Stimulated activated naive CD8-positive, alpha-beta T cell treated with anti-CD3 and anti-CD28 coated beads, Interleukin-15, amount 100 ng/mL, for 72 hours (primary cell): ENCODE measurements around the gene ZNF398.
"Not testable (repeated sequence)": the region's sequence is repeated elsewhere in the genome, so short reads cannot be mapped to it uniquely, and the experiment has no call there.

Experiments
- ATAC-seq: fragments of 150-1000 bp; cut with Tn5 transposase; 2 replicates; pipeline ENCODE4 v1.10.0; 2021; ENCODE audit warnings: mild to moderate bottlenecking, moderate library complexity
- DNase-seq, 2 donors: peaks; one replicate each; pipeline ENCODE4 v3.0.0; 2021 to 2022
- H3K27ac Mint-ChIP-seq, 2 donors: one replicate each; pipeline ENCODE4 v1.8.0; 2022; ENCODE audit warnings: mild to moderate bottlenecking in 2 of 2, mixed read lengths in 2 of 2, moderate library complexity in 2 of 2
- H3K27me3 Mint-ChIP-seq: one replicate; pipeline ENCODE4 v1.8.0; 2022; ENCODE audit warnings: mixed read lengths
- H3K4me1 Mint-ChIP-seq: one replicate; pipeline ENCODE4 v1.8.0; 2022; ENCODE audit warnings: mild to moderate bottlenecking, mixed read lengths
- H3K4me3 Mint-ChIP-seq, 2 donors: one replicate each; pipeline ENCODE4 v1.8.0; 2022; ENCODE audit warnings: mild to moderate bottlenecking in 2 of 2, mixed read lengths in 2 of 2, moderate library complexity in 1 of 2
- H3K9me3 Mint-ChIP-seq, 2 donors: one replicate each; pipeline ENCODE4 v1.8.0; 2022; ENCODE audit warnings: mixed read lengths in 2 of 2

Gene ZNF398

GRCh38 chr7:149140831-149141230, 6.4 kb upstream of the ZNF398 start:
- Mint-ChIP-seq H3K27me3 (no peaks in the 10 kb centered on the region), H3K9me3 (no peaks in the 10 kb centered on the region), H3K4me1 (peaks cover 8% of the 10 kb centered on the region), H3K27ac (no peak overlapping the region), H3K4me3 (no peak overlapping the region)
- DNase-seq, result no peak
- no peak for ATAC-seq

GRCh38 chr7:149141893-149142292, 5.4 kb upstream of the ZNF398 start:
- Mint-ChIP-seq H3K9me3 (no peaks in the 10 kb centered on the region), H3K4me1 (peaks cover 13% of the 10 kb centered on the region), H3K27ac (peak overlapping the region in 1 of 2 donors; percentile 12), H3K4me3 (no peak overlapping the region), H3K27me3 (no peaks in the 10 kb centered on the region)
- ATAC-seq (no peak), DNase-seq (no peak)

GRCh38 chr7:149144436-149144922, 2.8 kb upstream of the ZNF398 start:
- not testable (repeated sequence) for ATAC-seq, H3K9me3 Mint-ChIP-seq, DNase-seq, H3K4me3 Mint-ChIP-seq, H3K27ac Mint-ChIP-seq, H3K27me3 Mint-ChIP-seq
- H3K4me1 Mint-ChIP-seq, result peaks cover 22% of the 10 kb centered on the region

- DNase-seq, result no peak
- Mint-ChIP-seq H3K27me3 (no peaks in the 10 kb centered on the region), H3K4me3 (peak overlapping the region; percentile 83 to 95), H3K9me3 (no peaks in the 10 kb centered on the region), H3K4me1 (peaks cover 22% of the 10 kb centered on the region), H3K27ac (no peak overlapping the region)
- ATAC-seq, result no peak
These were observed 2.0 kb upstream of the ZNF398 start for GRCh38 chr7:149145031-149145845.

- ATAC-seq (peak; percentile 49), DNase-seq (peak; percentile 62 to 63)
- Mint-ChIP-seq H3K4me1 (peaks cover 29% of the 10 kb centered on the region), H3K27ac (peak overlapping the region; percentile 69 to 71), H3K9me3 (no peaks in the 10 kb centered on the region), H3K4me3 (peak overlapping the region; percentile 83 to 87), H3K27me3 (no peaks in the 10 kb centered on the region)
These were observed 750 bp downstream of the ZNF398 start for GRCh38 chr7:149147752-149148653.

GRCh38 chr7:149150981-149151380, 3.7 kb downstream of the ZNF398 start:
- no peaks in the 10 kb centered on the region for H3K27me3 Mint-ChIP-seq
- no peak overlapping the region for H3K4me3 Mint-ChIP-seq
- peaks cover 33% of the 10 kb centered on the region for H3K4me1 Mint-ChIP-seq
- H3K27ac Mint-ChIP-seq, result no peak overlapping the region
- DNase-seq (no peak), ATAC-seq (no peak)
- H3K9me3 Mint-ChIP-seq, result no peaks in the 10 kb centered on the region

- ATAC-seq (no peak), DNase-seq (no peak)
- H3K9me3 Mint-ChIP-seq, result no peaks in the 10 kb centered on the region
- H3K27me3 Mint-ChIP-seq, result no peaks in the 10 kb centered on the region
- H3K4me1 Mint-ChIP-seq, result peaks cover 33% of the 10 kb centered on the region
- no peak overlapping the region for H3K27ac Mint-ChIP-seq
- no peak overlapping the region for H3K4me3 Mint-ChIP-seq
These were observed 6.1 kb downstream of the ZNF398 start for GRCh38 chr7:149153346-149153745.

- Mint-ChIP-seq H3K9me3 (no peaks in the 10 kb centered on the region), H3K27ac (no peak overlapping the region), H3K4me3 (no peak overlapping the region), H3K4me1 (peaks cover 26% of the 10 kb centered on the region), H3K27me3 (no peaks in the 10 kb centered on the region)
- no peak for DNase-seq
- no peak for ATAC-seq
These were observed 6.8 kb downstream of the ZNF398 start for GRCh38 chr7:149154056-149154455.

GRCh38 chr7:149156898-149157297, 9.6 kb downstream of the ZNF398 start:
- DNase-seq, result no peak
- H3K27ac Mint-ChIP-seq, result no peak overlapping the region
- no peaks in the 10 kb centered on the region for H3K27me3 Mint-ChIP-seq
- no peak for ATAC-seq
- no peak overlapping the region for H3K4me3 Mint-ChIP-seq
- H3K9me3 Mint-ChIP-seq, result no peaks in the 10 kb centered on the region
- H3K4me1 Mint-ChIP-seq, result peaks cover 30% of the 10 kb centered on the region

GRCh38 chr7:149161241-149161848, 14.1 kb downstream of the ZNF398 start:
- H3K27me3 Mint-ChIP-seq, result no peaks in the 10 kb centered on the region
- peak overlapping the region in 1 of 2 donors; percentile 71 for H3K27ac Mint-ChIP-seq
- H3K4me1 Mint-ChIP-seq, result peaks cover 16% of the 10 kb centered on the region
- no peak overlapping the region for H3K4me3 Mint-ChIP-seq
- no peaks in the 10 kb centered on the region for H3K9me3 Mint-ChIP-seq
- no peak for ATAC-seq
- no peak for DNase-seq

GRCh38 chr7:149166142-149166541, 18.9 kb downstream of the ZNF398 start:
- no peak overlapping the region for H3K27ac Mint-ChIP-seq
- ATAC-seq, result no peak
- H3K4me3 Mint-ChIP-seq, result no peak overlapping the region
- DNase-seq, result no peak
- H3K27me3 Mint-ChIP-seq, result no peaks in the 10 kb centered on the region
- peaks cover 5% of the 10 kb centered on the region for H3K4me1 Mint-ChIP-seq
- H3K9me3 Mint-ChIP-seq, result no peaks in the 10 kb centered on the region

GRCh38 chr7:149166630-149167352, 19.5 kb downstream of the ZNF398 start:
- H3K27ac Mint-ChIP-seq, result peak overlapping the region in 1 of 2 donors; percentile 54

GRCh38 chr7:149171892-149172533, 24.8 kb downstream of the ZNF398 start:
- ATAC-seq, result no peak
- no peak for DNase-seq
- peak overlapping the region in 1 of 2 donors; percentile 46 for H3K27ac Mint-ChIP-seq

More at GRCh38 chr7:149166630-149167352, 19.5 kb downstream of the ZNF398 start:
- DNase-seq, result no peak
- Mint-ChIP-seq H3K4me3 (no peak overlapping the region), H3K9me3 (no peaks in the 10 kb centered on the region), H3K4me1 (no peaks in the 10 kb centered on the region), H3K27me3 (no peaks in the 10 kb centered on the region)
- ATAC-seq, result no peak

GRCh38 chr7:149172534-149172920, 25.3 kb downstream of the ZNF398 start:
- H3K27ac Mint-ChIP-seq, result no peak overlapping the region
- H3K4me1 Mint-ChIP-seq, result no peaks in the 10 kb centered on the region
- ATAC-seq (no peak), DNase-seq (no peak)
- H3K27me3 Mint-ChIP-seq, result no peaks in the 10 kb centered on the region
- no peak overlapping the region for H3K4me3 Mint-ChIP-seq
- H3K9me3 Mint-ChIP-seq, result no peaks in the 10 kb centered on the region

More at GRCh38 chr7:149171892-149172533, 24.8 kb downstream of the ZNF398 start:
- Mint-ChIP-seq H3K4me1 (no peaks in the 10 kb centered on the region), H3K27me3 (no peaks in the 10 kb centered on the region), H3K9me3 (no peaks in the 10 kb centered on the region), H3K4me3 (no peak overlapping the region)
